ENCODE data around the gene DLK1.

Gene DLK1

GRCh38 chr14:100765991-100766390 lies 39.3 kb downstream of the DLK1 start:
- no peak for DNase-seq

- no peak for DNase-seq
Measured at GRCh38 chr14:100767003-100767787, 40.5 kb downstream of the DLK1 start.

GRCh38 chr14:100767788-100768536 lies 41.3 kb downstream of the DLK1 start:
- no peak for DNase-seq

- no peak for DNase-seq
Measured at GRCh38 chr14:100769035-100769939, 42.6 kb downstream of the DLK1 start.

- DNase-seq: no peak
Measured at GRCh38 chr14:100770046-100770445, 43.4 kb downstream of the DLK1 start.

- DNase-seq: no peak
Measured at GRCh38 chr14:100770605-100771120, 44.0 kb downstream of the DLK1 start.

- no peak for DNase-seq
Measured at GRCh38 chr14:100771121-100771800, 44.6 kb downstream of the DLK1 start.

- DNase-seq: no peak
Measured at GRCh38 chr14:100772607-100773165, 46.0 kb downstream of the DLK1 start.

GRCh38 chr14:100773331-100774163 lies 46.9 kb downstream of the DLK1 start:
- no peak for DNase-seq

GRCh38 chr14:100774164-100774537 lies 47.5 kb downstream of the DLK1 start:
- no peak for DNase-seq

GRCh38 chr14:100775351-100775830 lies 48.7 kb downstream of the DLK1 start:
- no peak for DNase-seq

GRCh38 chr14:100775831-100776591 lies 49.3 kb downstream of the DLK1 start:
- DNase-seq: no peak

- DNase-seq: no peak
Measured at GRCh38 chr14:100776681-100777365, 50.1 kb downstream of the DLK1 start.

- no peak for DNase-seq
Measured at GRCh38 chr14:100777366-100777817, 50.7 kb downstream of the DLK1 start.

- no peak for DNase-seq
Measured at GRCh38 chr14:100777818-100778525, 51.3 kb downstream of the DLK1 start.

GRCh38 chr14:100778526-100778882 lies 51.8 kb downstream of the DLK1 start:
- no peak for DNase-seq

- DNase-seq: no peak
Measured at GRCh38 chr14:100778951-100779690, 52.4 kb downstream of the DLK1 start.

- DNase-seq: no peak
Measured at GRCh38 chr14:100779691-100780080, 53.0 kb downstream of the DLK1 start.
